OCI-M1 (cell line): Measurements from ENCODE around the gene HTN1.
"Not testable (repeated sequence)": the region's sequence is repeated elsewhere in the genome, so short reads cannot be mapped to it uniquely, and the experiment has no call there.

Source experiments
- DNase-seq: peaks from one replicate; lab custom pipeline; 2025; lab: John Stamatoyannopoulos, UW

Gene HTN1

GRCh38 chr4:70050138-70050537, at the start of gene HTN1:
HTN1 (plus strand) TSS chr4:70050438; CDS start chr4:70053077, 2,639 bp downstream.
- not testable (repeated sequence) for DNase-seq

- DNase-seq: peak; percentile 92
Observed at GRCh38 chr4:70000711-70001110, 49.5 kb upstream of the HTN1 start.

GRCh38 chr4:70002507-70002906, 47.7 kb upstream of the HTN1 start:
- DNase-seq: no peak

GRCh38 chr4:70008771-70009170, 41.5 kb upstream of the HTN1 start:
- DNase-seq: no peak

- not testable (repeated sequence) for DNase-seq
Observed at GRCh38 chr4:70019006-70019405, 31.2 kb upstream of the HTN1 start.

GRCh38 chr4:70023218-70023617, 27.0 kb upstream of the HTN1 start:
- no peak for DNase-seq

GRCh38 chr4:70027011-70027410, 23.2 kb upstream of the HTN1 start:
- DNase-seq: no peak

GRCh38 chr4:70028159-70028558, 22.1 kb upstream of the HTN1 start, which contains the start of gene HTN3:
HTN3 (plus strand) TSS chr4:70028459; CDS start chr4:70030741, 2,282 bp downstream.
- DNase-seq: not testable (repeated sequence)

- not testable (repeated sequence) for DNase-seq
Observed at GRCh38 chr4:70037559-70037958, 12.7 kb upstream of the HTN1 start.

- not testable (repeated sequence) for DNase-seq
Observed at GRCh38 chr4:70039928-70040327, 10.3 kb upstream of the HTN1 start.

GRCh38 chr4:70041652-70042286, 8.5 kb upstream of the HTN1 start:
- DNase-seq: no peak

GRCh38 chr4:70056534-70056933, 6.3 kb downstream of the HTN1 start:
- not testable (repeated sequence) for DNase-seq

- no peak for DNase-seq
Observed at GRCh38 chr4:70057651-70058050, 7.4 kb downstream of the HTN1 start.

GRCh38 chr4:70059149-70059548, 8.9 kb downstream of the HTN1 start:
- DNase-seq: no peak

GRCh38 chr4:70062000-70062399, 11.8 kb downstream of the HTN1 start:
- peak; percentile 65 for DNase-seq

GRCh38 chr4:70080205-70080604, 30.0 kb downstream of the HTN1 start:
- no peak for DNase-seq

- no peak for DNase-seq
Observed at GRCh38 chr4:70099206-70099605, 49.0 kb downstream of the HTN1 start.
